Stimulated activated naive CD8-positive, alpha-beta T cell treated with anti-CD3 and anti-CD28 coated beads, Interleukin-15, Interleukin-2, amounts not matched to agents 100 ng/mL and 50 ng/mL, for 24 hours (primary cell): Measurements from ENCODE around the gene GRK1.

ENCODE experiments used
- H3K27ac Mint-ChIP-seq: one replicate; pipeline ENCODE4 v1.8.0; 2021; ENCODE audit warnings: mild to moderate bottlenecking, mixed read lengths
- H3K27me3 Mint-ChIP-seq: one replicate; pipeline ENCODE4 v1.8.0; 2021; ENCODE audit warnings: mixed read lengths
- H3K36me3 Mint-ChIP-seq: one replicate; pipeline ENCODE4 v1.8.0; 2021; ENCODE audit warnings: low read depth, mixed read lengths
- H3K4me1 Mint-ChIP-seq: one replicate; pipeline ENCODE4 v1.8.0; 2021; ENCODE audit warnings: low read depth, mixed read lengths
- H3K4me3 Mint-ChIP-seq: one replicate; pipeline ENCODE4 v1.8.0; 2021; ENCODE audit warnings: mild to moderate bottlenecking, mixed read lengths
- H3K9me3 Mint-ChIP-seq: one replicate; pipeline ENCODE4 v1.8.0; 2021; ENCODE audit warnings: mixed read lengths

GRK1 gene

DNA sequence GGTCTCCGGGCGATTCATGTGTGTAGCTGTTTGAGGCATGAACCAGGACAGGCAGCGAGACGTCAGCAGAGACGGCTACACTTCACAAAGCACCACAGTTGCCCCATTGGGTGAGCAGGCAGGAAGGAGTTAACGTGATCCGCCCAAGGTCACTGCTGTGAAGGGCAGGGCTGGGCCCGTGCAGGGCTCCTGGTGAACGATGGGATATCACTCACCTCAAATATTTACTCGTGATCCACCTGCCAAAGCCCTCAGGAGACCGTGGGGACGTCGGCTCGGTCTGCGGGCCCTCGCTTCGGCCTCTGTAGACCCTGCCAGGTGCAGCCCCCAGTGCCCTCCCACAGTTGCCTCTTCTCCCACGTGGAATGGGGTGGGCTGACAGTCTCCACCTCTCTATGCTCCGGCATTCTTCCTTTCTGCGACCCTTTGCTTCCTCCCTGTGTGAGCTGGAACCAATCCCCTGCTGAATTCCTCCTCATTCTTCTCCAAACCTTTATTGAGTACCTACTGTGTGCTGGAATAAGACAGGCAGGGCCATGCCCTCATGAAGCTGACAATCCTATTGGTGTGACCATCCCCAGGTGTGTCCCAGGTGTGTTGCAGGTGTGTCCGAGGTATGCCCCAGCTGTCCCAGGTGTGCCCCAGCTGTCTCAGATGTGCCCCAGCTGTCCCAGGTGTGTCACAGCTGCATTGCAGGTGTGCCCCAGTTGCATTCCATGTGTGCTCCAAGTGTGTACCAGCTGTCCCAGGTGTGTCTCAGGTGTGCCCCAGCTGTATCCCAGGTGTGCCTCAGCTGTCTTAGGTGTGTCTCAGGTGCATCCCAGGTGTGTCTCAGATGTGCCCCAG is 2.0 kb upstream of the GRK1 start:
- Mint-ChIP-seq H3K4me1 (no peaks in the 10 kb centered on the region), H3K9me3 (peaks cover 10% of the 10 kb centered on the region), H3K4me3 (no peak overlapping the region), H3K27me3 (no peaks in the 10 kb centered on the region), H3K36me3 (no peaks in the 10 kb centered on the region), H3K27ac (no peak overlapping the region)

- Mint-ChIP-seq H3K4me3 (no peak overlapping the region), H3K27me3 (no peaks in the 10 kb centered on the region), H3K36me3 (no peaks in the 10 kb centered on the region), H3K4me1 (no peaks in the 10 kb centered on the region), H3K9me3 (peaks cover 7% of the 10 kb centered on the region), H3K27ac (no peak overlapping the region)
Observed at GRCh38 chr13:113665597-113666328, 1.3 kb upstream of the GRK1 start.

GRCh38 chr13:113666329-113666670 is 719 bp upstream of the GRK1 start:
- H3K27me3 Mint-ChIP-seq = no peaks in the 10 kb centered on the region
- H3K36me3 Mint-ChIP-seq = no peaks in the 10 kb centered on the region
- H3K9me3 Mint-ChIP-seq = peaks cover 2% of the 10 kb centered on the region
- no peak overlapping the region for H3K27ac Mint-ChIP-seq
- no peak overlapping the region for H3K4me3 Mint-ChIP-seq
- no peaks in the 10 kb centered on the region for H3K4me1 Mint-ChIP-seq

GRCh38 chr13:113667771-113668490 is 912 bp downstream of the GRK1 start:
- Mint-ChIP-seq H3K4me1 (peaks cover 4% of the 10 kb centered on the region), H3K27me3 (no peaks in the 10 kb centered on the region), H3K27ac (no peak overlapping the region), H3K9me3 (peaks cover 5% of the 10 kb centered on the region), H3K4me3 (no peak overlapping the region), H3K36me3 (no peaks in the 10 kb centered on the region)

GRCh38 chr13:113668491-113668971 is 1.5 kb downstream of the GRK1 start:
- Mint-ChIP-seq H3K9me3 (peaks cover 5% of the 10 kb centered on the region), H3K4me1 (peaks cover 4% of the 10 kb centered on the region), H3K27ac (no peak overlapping the region), H3K27me3 (no peaks in the 10 kb centered on the region), H3K4me3 (no peak overlapping the region), H3K36me3 (no peaks in the 10 kb centered on the region)

DNA sequence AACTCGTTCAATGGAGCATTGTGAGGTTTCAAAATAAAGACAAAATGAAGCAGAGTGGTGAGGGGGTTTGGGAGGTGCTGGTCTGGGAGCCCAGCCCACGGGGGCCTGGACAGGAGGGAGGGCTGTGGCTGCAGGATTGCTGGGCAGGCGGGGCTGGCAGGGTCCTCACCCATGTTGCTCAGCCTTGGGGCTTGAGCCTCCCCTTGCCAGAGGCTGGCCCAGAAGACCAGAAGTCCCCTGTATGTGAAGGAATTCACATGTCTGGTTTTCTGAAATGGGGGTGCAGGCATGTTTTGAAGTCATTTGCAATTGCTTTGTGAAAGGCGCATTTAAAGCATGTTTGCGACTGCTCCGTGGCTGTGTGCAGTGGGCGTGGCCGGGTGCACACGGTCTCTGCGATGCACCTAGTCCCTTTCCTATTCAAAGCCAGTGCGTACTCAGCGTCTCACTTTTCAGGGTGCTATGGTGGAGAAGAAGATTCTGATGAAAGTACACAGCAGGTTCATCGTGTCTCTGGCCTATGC is 2.3 kb downstream of the GRK1 start:
- no peak overlapping the region for H3K4me3 Mint-ChIP-seq
- no peaks in the 10 kb centered on the region for H3K27me3 Mint-ChIP-seq
- no peaks in the 10 kb centered on the region for H3K36me3 Mint-ChIP-seq
- no peak overlapping the region for H3K27ac Mint-ChIP-seq
- peaks cover 4% of the 10 kb centered on the region for H3K4me1 Mint-ChIP-seq
- peaks cover 5% of the 10 kb centered on the region for H3K9me3 Mint-ChIP-seq

DNA sequence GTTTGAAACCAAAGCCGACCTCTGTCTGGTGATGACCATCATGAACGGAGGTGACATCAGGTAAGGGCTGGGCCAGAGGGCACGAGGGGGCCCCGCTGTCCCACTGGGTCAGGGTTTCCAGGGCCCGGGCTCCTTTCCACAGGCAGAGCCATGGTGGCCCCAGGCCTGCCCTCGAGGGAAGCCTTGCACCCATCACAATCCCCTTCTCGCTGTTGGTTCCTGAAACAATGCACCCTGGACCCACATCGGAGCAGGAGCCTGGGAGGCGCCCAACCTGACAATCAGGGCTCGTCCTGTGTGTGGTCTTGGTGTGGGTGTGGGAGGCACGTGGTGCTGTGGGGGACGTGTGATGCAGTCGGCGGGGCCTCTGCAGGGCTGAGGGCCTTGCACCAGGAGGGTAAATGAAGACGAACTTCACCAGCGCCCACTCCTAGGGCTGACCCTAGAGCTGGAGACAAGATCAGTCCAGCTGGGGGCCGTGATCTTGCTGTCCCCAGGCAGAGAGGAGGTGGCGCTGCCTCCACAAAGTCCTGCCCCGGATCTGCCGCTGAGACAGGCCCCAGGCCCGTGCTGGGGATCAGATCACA is 2.8 kb downstream of the GRK1 start:
- Mint-ChIP-seq H3K4me1 (peaks cover 4% of the 10 kb centered on the region), H3K4me3 (no peak overlapping the region), H3K36me3 (no peaks in the 10 kb centered on the region), H3K27ac (no peak overlapping the region), H3K9me3 (peaks cover 5% of the 10 kb centered on the region), H3K27me3 (no peaks in the 10 kb centered on the region)

GRCh38 chr13:113670541-113670940 is 3.5 kb downstream of the GRK1 start:
- Mint-ChIP-seq H3K27me3 (no peaks in the 10 kb centered on the region), H3K9me3 (peaks cover 5% of the 10 kb centered on the region), H3K4me3 (no peak overlapping the region), H3K36me3 (no peaks in the 10 kb centered on the region), H3K27ac (no peak overlapping the region), H3K4me1 (peaks cover 4% of the 10 kb centered on the region)

DNA sequence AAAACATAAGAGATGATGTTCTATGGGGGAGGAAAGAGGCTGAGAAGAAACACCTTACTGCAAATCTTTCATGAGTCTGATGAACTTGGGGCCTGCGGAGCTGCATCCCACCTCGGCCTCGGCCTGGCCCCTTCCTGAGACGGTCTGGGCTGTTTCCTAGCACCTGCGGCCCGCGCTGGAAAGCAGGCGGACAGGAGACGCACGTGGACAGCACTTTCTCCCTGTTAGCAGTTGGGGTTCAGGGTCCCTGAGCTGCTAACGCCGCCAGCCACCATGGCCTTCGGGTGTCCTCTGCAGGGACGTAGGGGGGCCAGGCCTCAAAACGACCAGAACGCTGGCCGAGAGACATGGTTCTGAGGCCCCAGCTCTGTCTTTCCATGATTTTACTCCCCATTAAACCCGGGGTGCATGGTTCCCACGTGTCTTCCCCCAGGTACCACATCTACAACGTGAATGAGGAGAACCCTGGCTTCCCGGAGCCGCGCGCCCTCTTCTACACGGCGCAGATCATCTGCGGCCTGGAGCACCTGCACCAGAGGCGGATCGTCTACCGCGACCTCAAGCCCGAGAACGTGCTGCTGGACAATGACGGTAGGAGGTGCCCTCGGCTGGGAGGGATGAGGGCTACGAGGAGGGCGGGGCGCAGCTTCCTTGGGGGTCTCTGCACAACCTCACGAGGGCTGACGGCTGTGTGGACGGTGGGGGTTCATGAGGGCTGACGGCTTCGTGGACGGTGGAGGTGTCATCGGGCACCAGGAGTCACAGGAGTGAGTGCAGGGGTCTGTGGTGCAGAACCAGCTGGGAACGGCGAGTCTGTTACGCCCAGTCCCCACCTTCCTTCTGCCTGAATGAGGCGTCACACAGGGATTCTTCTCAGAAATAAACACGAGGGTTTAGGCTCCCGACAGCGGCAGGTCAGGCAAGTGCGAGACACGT is 4.3 kb downstream of the GRK1 start:
- Mint-ChIP-seq H3K27ac (no peak overlapping the region), H3K4me3 (no peak overlapping the region), H3K27me3 (no peaks in the 10 kb centered on the region), H3K4me1 (peaks cover 4% of the 10 kb centered on the region), H3K36me3 (no peaks in the 10 kb centered on the region), H3K9me3 (peaks cover 5% of the 10 kb centered on the region)

DNA sequence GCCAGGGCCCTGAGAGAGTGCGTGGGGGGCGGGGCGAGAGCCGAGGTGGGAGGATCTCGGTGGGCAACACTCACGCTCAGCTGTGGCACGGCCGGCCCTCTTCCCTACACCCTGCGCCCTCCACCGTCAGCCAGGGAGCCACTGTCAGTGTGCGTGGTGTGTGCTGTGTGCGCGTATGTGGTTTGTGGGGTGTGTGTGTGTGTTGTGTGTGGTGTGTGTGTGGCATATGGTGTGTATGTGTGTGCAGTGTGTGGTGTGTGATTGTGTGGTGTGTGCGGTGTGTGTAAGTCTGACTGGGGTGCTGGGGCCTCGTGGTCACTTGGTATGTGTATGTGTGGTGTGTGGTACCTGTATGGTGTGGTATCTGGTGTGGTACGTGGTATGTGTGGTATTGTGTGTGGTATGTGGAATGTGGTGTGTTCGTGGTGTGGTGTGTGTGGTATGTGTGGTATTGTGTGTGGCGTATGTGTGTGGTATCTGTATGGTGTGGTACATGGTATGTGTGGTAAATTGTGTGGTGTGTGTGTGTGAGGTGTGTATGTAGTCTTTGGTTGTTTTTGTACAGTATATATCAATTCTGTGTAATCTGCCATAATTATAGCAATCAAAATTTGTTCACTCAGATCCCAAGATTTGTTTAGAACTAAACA is 5.1 kb downstream of the GRK1 start:
- H3K4me1 Mint-ChIP-seq = peaks cover 4% of the 10 kb centered on the region
- peak overlapping the region; percentile 2 for H3K4me3 Mint-ChIP-seq
- H3K9me3 Mint-ChIP-seq = peaks cover 5% of the 10 kb centered on the region
- peak overlapping the region; percentile 72 for H3K27ac Mint-ChIP-seq
- H3K27me3 Mint-ChIP-seq = no peaks in the 10 kb centered on the region
- no peaks in the 10 kb centered on the region for H3K36me3 Mint-ChIP-seq

DNA sequence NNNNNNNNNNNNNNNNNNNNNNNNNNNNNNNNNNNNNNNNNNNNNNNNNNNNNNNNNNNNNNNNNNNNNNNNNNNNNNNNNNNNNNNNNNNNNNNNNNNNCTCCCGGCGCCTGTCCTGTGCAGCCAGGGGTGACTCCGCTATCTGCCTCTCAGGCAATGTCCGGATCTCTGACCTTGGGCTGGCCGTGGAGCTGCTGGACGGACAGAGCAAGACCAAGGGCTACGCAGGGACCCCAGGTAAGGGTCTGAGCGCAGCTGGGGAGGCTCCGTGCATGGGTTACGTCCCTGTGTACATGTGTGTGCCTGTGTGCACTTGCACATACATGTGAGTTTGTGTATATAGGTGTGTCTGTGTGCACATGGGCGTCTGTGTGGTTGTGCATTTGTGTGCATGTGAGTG is 55.9 kb downstream of the GRK1 start:
- H3K36me3 Mint-ChIP-seq = no peaks in the 10 kb centered on the region
- no peak overlapping the region for H3K27ac Mint-ChIP-seq
- no peak overlapping the region for H3K4me3 Mint-ChIP-seq
- H3K9me3 Mint-ChIP-seq = no peaks in the 10 kb centered on the region
- peaks cover 14% of the 10 kb centered on the region for H3K4me1 Mint-ChIP-seq
- H3K27me3 Mint-ChIP-seq = no peaks in the 10 kb centered on the region

GRCh38 chr13:113723410-113724015 is 56.5 kb downstream of the GRK1 start:
- Mint-ChIP-seq H3K36me3 (no peaks in the 10 kb centered on the region), H3K4me3 (peak overlapping the region; percentile 18), H3K27me3 (peaks cover 2% of the 10 kb centered on the region), H3K4me1 (peaks cover 14% of the 10 kb centered on the region), H3K9me3 (no peaks in the 10 kb centered on the region), H3K27ac (no peak overlapping the region)
